Smooth muscle cell (in vitro differentiated cells): Measurements from ENCODE around the gene TMX3. TPM values are rescaled to one million over a fixed set of nuclear protein-coding genes. Genes with fewer than 3 reads are reported as not detected.

Experiments
- DNase-seq: peaks from one replicate; lab custom pipeline; 2025; ENCODE audit not compliant: unreplicated experiment; lab: John Stamatoyannopoulos, UW
- H2AFZ ChIP-seq: fragments of 200-600 bp; sonication (generic); 2 replicates; pipeline ENCODE4 v1.6.0; 2016; ENCODE audit warnings: antibody characterized with exemption, low read depth, mild to moderate bottlenecking
- H3F3A ChIP-seq: fragments of 200-600 bp; sonication (generic); 2 replicates; pipeline ENCODE4 v1.6.0; 2017; ENCODE audit warnings: antibody characterized with exemption, low read depth
- H3K27ac ChIP-seq: fragments of 200-600 bp; sonication (generic); 2 replicates; pipeline ENCODE4 v1.5.1; 2016; ENCODE audit warnings: low read depth, mild to moderate bottlenecking
- H3K27me3 ChIP-seq: fragments of 200-600 bp; sonication (generic); 2 replicates; pipeline ENCODE4 v1.6.1; 2016; ENCODE audit warnings: low read depth, mild to moderate bottlenecking
- H3K36me3 ChIP-seq: fragments of 200-600 bp; sonication (generic); 2 replicates; pipeline ENCODE4 v1.5.1; 2016; ENCODE audit warnings: low read depth
- H3K4me1 ChIP-seq: fragments of 200-600 bp; sonication (generic); 2 replicates; pipeline ENCODE4 v1.5.1; 2016; ENCODE audit warnings: low read depth
- H3K4me2 ChIP-seq: fragments of 200-600 bp; sonication (generic); 2 replicates; pipeline ENCODE4 v1.6.0; 2016; ENCODE audit warnings: mild to moderate bottlenecking
- H3K4me3 ChIP-seq: fragments of 200-600 bp; sonication (generic); 2 replicates; pipeline ENCODE4 v1.5.1; 2016; ENCODE audit warnings: mild to moderate bottlenecking
- H3K79me2 ChIP-seq: fragments of 200-600 bp; sonication (generic); 2 replicates; pipeline ENCODE4 v1.6.0; 2016; ENCODE audit warnings: low read depth, mild to moderate bottlenecking
- H3K9ac ChIP-seq: fragments of 200-600 bp; sonication (generic); 2 replicates; pipeline ENCODE4 v1.6.0; 2016; ENCODE audit warnings: low read depth
- H3K9me3 ChIP-seq: fragments of 200-600 bp; sonication (generic); replicated peaks from 2 replicates; pipeline ENCODE4 v1.5.1; 2016; ENCODE audit warnings: low read depth
- H4K20me1 ChIP-seq: fragments of 200-600 bp; sonication (generic); 2 replicates; pipeline ENCODE4 v1.6.0; 2016; ENCODE audit warnings: low read depth
- WGBS: methylation state at CpG from one replicate; pipeline ENCODE4 v1.1.7; 2016; ENCODE audit warnings: low lambda C conversion rate; 5-methylcytosine and 5-hydroxymethylcytosine counted together
- polyA plus RNA-seq: library from polyadenylated mRNA; unstranded; fragments of >200 nt; fragmentation: Nextera tagmentation; extraction: Ambion mirVana; gene quantifications from 2 replicates; pipeline ENCODE4 v1.2.1, GENCODE V29; 2016
- total RNA-seq: library from RNA; depleted of rRNA; stranded (reverse); fragments of >200 nt; gene quantifications from 2 replicates; pipeline ENCODE4 v1.2.3, GENCODE V29; 2014
- TF ChIP-seq, protein P1 (sequence below): fragments of 200-600 bp; sonication (generic); IDR thresholded peaks from 2 replicates; pipeline ENCODE4 v1.5.1; 2017; ENCODE audit warnings: borderline replicate concordance, mild to moderate bottlenecking, antibody characterized with exemption; ENCODE audit not compliant: insufficient read depth, poor library complexity, severe bottlenecking

Gene TMX3
- total and polyA plus RNA-seq, 2 experiments from 2014 or later: 25.2 to 55.5 TPM

DNA sequence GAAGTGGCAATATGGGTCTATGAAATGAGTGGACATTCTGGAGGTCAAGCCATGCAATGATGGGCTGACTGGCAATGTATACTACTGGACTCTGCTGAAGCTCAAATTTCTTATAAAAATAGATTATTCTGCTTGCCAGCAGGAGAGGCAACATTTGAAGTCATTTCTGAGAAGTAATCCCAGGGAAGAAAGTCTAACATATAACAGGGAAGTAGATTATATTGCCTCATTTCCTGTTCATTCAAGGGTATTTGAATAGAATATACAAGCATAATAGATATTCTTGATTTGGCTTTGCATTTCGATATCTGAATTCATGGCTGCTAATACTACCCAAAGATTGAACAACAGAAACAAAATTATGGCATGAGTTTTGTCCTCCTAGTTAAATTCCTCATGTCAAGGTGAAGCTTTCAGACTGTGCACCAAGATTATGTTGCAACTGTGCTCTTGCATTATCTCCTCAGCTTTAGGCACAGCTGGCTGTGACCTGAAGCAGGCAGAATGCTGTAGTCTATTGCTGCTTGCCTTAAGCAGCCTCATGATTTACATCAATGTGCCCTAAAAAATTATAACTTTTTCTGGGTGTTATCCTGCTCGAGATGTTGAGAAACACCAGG, 13.3 kb upstream of the TMX3 start:
- H3K9me3 ChIP-seq: no peaks in the 10 kb centered on the region
- H2AFZ ChIP-seq: no peak overlapping the region
- H3K9ac ChIP-seq: no peak overlapping the region
- H3K4me3 ChIP-seq: no peak overlapping the region
- H4K20me1 ChIP-seq: no peaks in the 10 kb centered on the region
- 87% methylated on average over 2 of the region's 2 CpGs for whole genome bisulfite sequencing
- H3K4me1 ChIP-seq: no peaks in the 10 kb centered on the region
- no peak overlapping the region for H3K27ac ChIP-seq
- H3K36me3 ChIP-seq: no peaks in the 10 kb centered on the region
- no peak overlapping the region for H3K4me2 ChIP-seq
- no peak for DNase-seq
- H3F3A ChIP-seq: no peaks in the 10 kb centered on the region
- TF ChIP-seq, protein P1, sequence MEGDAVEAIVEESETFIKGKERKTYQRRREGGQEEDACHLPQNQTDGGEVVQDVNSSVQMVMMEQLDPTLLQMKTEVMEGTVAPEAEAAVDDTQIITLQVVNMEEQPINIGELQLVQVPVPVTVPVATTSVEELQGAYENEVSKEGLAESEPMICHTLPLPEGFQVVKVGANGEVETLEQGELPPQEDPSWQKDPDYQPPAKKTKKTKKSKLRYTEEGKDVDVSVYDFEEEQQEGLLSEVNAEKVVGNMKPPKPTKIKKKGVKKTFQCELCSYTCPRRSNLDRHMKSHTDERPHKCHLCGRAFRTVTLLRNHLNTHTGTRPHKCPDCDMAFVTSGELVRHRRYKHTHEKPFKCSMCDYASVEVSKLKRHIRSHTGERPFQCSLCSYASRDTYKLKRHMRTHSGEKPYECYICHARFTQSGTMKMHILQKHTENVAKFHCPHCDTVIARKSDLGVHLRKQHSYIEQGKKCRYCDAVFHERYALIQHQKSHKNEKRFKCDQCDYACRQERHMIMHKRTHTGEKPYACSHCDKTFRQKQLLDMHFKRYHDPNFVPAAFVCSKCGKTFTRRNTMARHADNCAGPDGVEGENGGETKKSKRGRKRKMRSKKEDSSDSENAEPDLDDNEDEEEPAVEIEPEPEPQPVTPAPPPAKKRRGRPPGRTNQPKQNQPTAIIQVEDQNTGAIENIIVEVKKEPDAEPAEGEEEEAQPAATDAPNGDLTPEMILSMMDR: no peak
- H3K79me2 ChIP-seq: no peaks in the 10 kb centered on the region
- no peaks in the 10 kb centered on the region for H3K27me3 ChIP-seq

DNA sequence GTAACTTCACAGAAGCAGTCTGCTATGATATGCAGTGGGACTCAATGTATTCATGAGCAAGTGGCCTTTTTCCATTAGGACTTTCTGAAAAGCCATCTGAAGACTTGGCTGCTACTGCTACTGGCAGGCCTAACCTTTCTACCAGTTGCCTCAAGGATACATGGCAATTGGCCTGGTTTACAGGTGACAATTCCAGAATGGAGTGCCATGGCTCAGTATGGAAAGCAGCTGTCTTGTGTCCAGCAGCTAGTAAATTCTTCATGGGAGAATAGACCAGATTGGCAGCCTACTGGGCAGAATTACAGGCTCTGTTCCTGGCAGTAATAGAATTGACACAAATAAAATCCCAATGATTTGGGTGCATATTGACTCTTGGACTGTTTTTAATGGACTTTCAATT, 12.6 kb upstream of the TMX3 start:
- no peak for DNase-seq
- Histone ChIP-seq H3K4me1 (no peaks in the 10 kb centered on the region), H3K9ac (no peak overlapping the region), H3K27ac (no peak overlapping the region), H3K36me3 (no peaks in the 10 kb centered on the region), H3K9me3 (no peaks in the 10 kb centered on the region), H4K20me1 (no peaks in the 10 kb centered on the region), H3F3A (no peaks in the 10 kb centered on the region), H3K4me2 (no peak overlapping the region), H3K4me3 (no peak overlapping the region), H3K79me2 (no peaks in the 10 kb centered on the region), H3K27me3 (no peaks in the 10 kb centered on the region), H2AFZ (no peak overlapping the region)
- TF ChIP-seq, protein P1: no peak

DNA sequence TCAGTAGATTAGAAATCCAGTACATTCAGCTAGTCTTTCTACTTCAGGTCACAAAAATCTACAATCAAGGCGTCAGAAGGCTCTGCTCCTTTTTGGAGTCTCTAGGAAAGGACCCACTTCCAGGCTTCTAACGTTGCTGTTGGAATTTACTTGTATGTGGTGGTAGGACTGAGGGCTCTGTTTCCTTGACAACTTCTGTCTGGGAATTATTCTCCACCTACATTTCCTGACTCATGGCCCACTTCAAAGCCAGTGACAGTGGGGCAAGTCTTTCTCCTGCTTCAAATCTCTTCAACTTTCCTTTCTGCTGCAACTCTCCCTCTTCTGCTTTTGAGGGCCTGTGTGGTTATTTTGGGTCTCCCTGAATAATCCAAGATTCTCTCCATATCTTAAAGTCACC, 10.4 kb upstream of the TMX3 start:
- Histone ChIP-seq H3K27ac (peak overlapping the region; percentile 93), H3F3A (no peaks in the 10 kb centered on the region), H3K36me3 (no peaks in the 10 kb centered on the region), H3K4me3 (no peak overlapping the region), H3K4me1 (no peaks in the 10 kb centered on the region), H3K27me3 (no peaks in the 10 kb centered on the region), H3K9me3 (no peaks in the 10 kb centered on the region), H3K9ac (peak overlapping the region; percentile 63), H3K79me2 (no peaks in the 10 kb centered on the region), H2AFZ (no peak overlapping the region), H3K4me2 (peak overlapping the region; percentile 69), H4K20me1 (no peaks in the 10 kb centered on the region)
- DNase-seq: no peak
- TF ChIP-seq, protein P1: no peak
- WGBS: 25% methylated on average over 2 of the region's 2 CpGs

DNA sequence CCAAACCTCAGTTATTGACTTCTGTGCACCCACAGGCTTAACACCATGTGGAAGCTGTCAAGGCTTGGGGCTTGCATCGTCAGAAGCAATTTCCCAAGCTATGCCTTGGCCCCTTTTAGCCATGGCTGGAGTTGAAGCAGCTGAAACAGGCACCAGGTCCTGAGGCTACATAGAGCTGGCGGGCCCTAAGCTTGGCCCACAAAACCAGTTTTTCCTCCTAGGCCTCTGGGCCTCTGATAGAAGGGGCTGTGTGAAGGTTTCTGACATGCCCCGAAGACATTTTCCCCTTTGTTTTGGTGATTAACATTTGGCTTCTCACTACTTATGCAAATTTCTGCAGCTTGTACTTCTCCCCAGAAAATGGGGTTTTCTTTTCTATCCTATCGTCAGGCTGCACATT, 9.1 kb upstream of the TMX3 start:
- no peak for DNase-seq
- WGBS: 76% methylated on average over 4 of the region's 4 CpGs
- Histone ChIP-seq H3F3A (no peaks in the 10 kb centered on the region), H2AFZ (no peak overlapping the region), H3K36me3 (no peaks in the 10 kb centered on the region), H3K4me1 (no peaks in the 10 kb centered on the region), H3K9ac (no peak overlapping the region), H3K79me2 (no peaks in the 10 kb centered on the region), H3K4me2 (no peak overlapping the region), H3K9me3 (no peaks in the 10 kb centered on the region), H3K27ac (no peak overlapping the region), H4K20me1 (no peaks in the 10 kb centered on the region), H3K27me3 (no peaks in the 10 kb centered on the region), H3K4me3 (no peak overlapping the region)
- TF ChIP-seq, protein P1: no peak
